ENCODE measurements around the gene PTPRE. TPM values are rescaled to one million over a fixed set of nuclear protein-coding genes. Genes with fewer than 3 reads are reported as not detected.

Gene PTPRE
- polyA plus RNA-seq, 1 donor from 2014 or later: 4.1 TPM

GRCh38 chr10:127963136-127963535, 56.2 kb downstream of the PTPRE start:
- H3K9me3 ChIP-seq (ENCODE audit: low read length): no peaks in the 10 kb centered on the region
- H3K4me3 ChIP-seq (ENCODE audit: low read length): no peak overlapping the region
- H3K79me2 ChIP-seq (replicated peaks; ENCODE audit: insufficient read depth, low read length): no peaks in the 10 kb centered on the region
- H3F3A ChIP-seq (ENCODE audit: insufficient read depth, low read length, poor library complexity, severe bottlenecking): no peaks in the 10 kb centered on the region
- no peak overlapping the region for H2AFZ ChIP-seq (ENCODE audit: low read depth, low read length)
- H3K36me3 ChIP-seq (ENCODE audit: insufficient read depth, low read length): no peaks in the 10 kb centered on the region
- no peak overlapping the region for H3K27ac ChIP-seq (ENCODE audit: low read length)
- TF ChIP-seq RAD21 (conservative IDR thresholded peaks at IDR 0.05) (no peak), POLR2AphosphoS5 (IDR thresholded peaks at IDR 0.05) (no peak)
- H3K4me2 ChIP-seq (ENCODE audit: low read length): no peak overlapping the region
- no peak overlapping the region for H3K9ac ChIP-seq (ENCODE audit: low read length)
- H4K20me1 ChIP-seq (ENCODE audit: insufficient read depth): no peaks in the 10 kb centered on the region
- H3K27me3 ChIP-seq (ENCODE audit: insufficient read depth, low read depth, low read length): no peaks in the 10 kb centered on the region
- no peaks in the 10 kb centered on the region for H3K9me2 ChIP-seq (ENCODE audit: insufficient read depth, low read length)

GRCh38 chr10:127964621-127965020, 57.7 kb downstream of the PTPRE start:
- no peaks in the 10 kb centered on the region for H3K27me3 ChIP-seq (ENCODE audit: insufficient read depth, low read depth, low read length)
- H3K9me2 ChIP-seq (ENCODE audit: insufficient read depth, low read length): no peaks in the 10 kb centered on the region
- no peak overlapping the region for H3K9ac ChIP-seq (ENCODE audit: low read length)
- no peaks in the 10 kb centered on the region for H3K36me3 ChIP-seq (ENCODE audit: insufficient read depth, low read length)
- TF ChIP-seq TAF1 (IDR thresholded peaks at IDR 0.05; ENCODE audit: low read depth) (no peak), MXI1 (conservative IDR thresholded peaks at IDR 0.05; ENCODE audit: poor library complexity, severe bottlenecking) (no peak)
- no peaks in the 10 kb centered on the region for H3K79me2 ChIP-seq (replicated peaks; ENCODE audit: insufficient read depth, low read length)
- H3K4me3 ChIP-seq (ENCODE audit: low read length): no peak overlapping the region
- H3F3A ChIP-seq (ENCODE audit: insufficient read depth, low read length, poor library complexity, severe bottlenecking): no peaks in the 10 kb centered on the region
- no peaks in the 10 kb centered on the region for H4K20me1 ChIP-seq (ENCODE audit: insufficient read depth)
- H3K4me2 ChIP-seq (ENCODE audit: low read length): no peak overlapping the region
- no peaks in the 10 kb centered on the region for H3K9me3 ChIP-seq (ENCODE audit: low read length)
- H3K27ac ChIP-seq (ENCODE audit: low read length): no peak overlapping the region
- no peak overlapping the region for H2AFZ ChIP-seq (ENCODE audit: low read depth, low read length)

DNA sequence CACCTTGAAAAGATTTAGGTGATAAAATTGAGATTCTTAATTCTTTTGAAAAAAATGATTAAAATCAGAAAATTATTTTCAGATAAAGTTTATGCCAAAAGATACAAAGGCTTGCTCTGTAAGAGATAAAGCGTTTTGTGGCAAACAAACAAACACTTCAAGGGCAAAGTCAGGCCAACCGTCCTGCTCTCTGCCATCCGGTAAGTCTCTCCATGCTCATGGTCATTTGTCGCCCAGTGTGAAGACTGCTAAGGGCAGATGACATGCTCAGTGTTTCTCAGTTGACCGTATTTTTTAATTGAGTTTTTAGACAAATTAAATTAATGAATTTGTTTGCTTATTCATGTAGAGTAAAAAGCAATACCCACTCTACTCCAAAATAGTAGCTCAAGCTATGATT, 60.0 kb downstream of the PTPRE start:
- Histone ChIP-seq H3K9me2 (ENCODE audit: insufficient read depth, low read length) (no peaks in the 10 kb centered on the region), H3K27me3 (ENCODE audit: insufficient read depth, low read depth, low read length) (no peaks in the 10 kb centered on the region), H3K27ac (ENCODE audit: low read length) (no peak overlapping the region), H3K9me3 (ENCODE audit: low read length) (no peaks in the 10 kb centered on the region), H3K36me3 (ENCODE audit: insufficient read depth, low read length) (no peaks in the 10 kb centered on the region), H2AFZ (ENCODE audit: low read depth, low read length) (no peak overlapping the region), H3K4me3 (ENCODE audit: low read length) (no peak overlapping the region), H3F3A (ENCODE audit: insufficient read depth, low read length, poor library complexity, severe bottlenecking) (no peaks in the 10 kb centered on the region), H4K20me1 (ENCODE audit: insufficient read depth) (no peaks in the 10 kb centered on the region), H3K79me2 (replicated peaks; ENCODE audit: insufficient read depth, low read length) (no peaks in the 10 kb centered on the region), H3K4me2 (ENCODE audit: low read length) (no peak overlapping the region), H3K9ac (ENCODE audit: low read length) (no peak overlapping the region)
- TF ChIP-seq, protein P1, sequence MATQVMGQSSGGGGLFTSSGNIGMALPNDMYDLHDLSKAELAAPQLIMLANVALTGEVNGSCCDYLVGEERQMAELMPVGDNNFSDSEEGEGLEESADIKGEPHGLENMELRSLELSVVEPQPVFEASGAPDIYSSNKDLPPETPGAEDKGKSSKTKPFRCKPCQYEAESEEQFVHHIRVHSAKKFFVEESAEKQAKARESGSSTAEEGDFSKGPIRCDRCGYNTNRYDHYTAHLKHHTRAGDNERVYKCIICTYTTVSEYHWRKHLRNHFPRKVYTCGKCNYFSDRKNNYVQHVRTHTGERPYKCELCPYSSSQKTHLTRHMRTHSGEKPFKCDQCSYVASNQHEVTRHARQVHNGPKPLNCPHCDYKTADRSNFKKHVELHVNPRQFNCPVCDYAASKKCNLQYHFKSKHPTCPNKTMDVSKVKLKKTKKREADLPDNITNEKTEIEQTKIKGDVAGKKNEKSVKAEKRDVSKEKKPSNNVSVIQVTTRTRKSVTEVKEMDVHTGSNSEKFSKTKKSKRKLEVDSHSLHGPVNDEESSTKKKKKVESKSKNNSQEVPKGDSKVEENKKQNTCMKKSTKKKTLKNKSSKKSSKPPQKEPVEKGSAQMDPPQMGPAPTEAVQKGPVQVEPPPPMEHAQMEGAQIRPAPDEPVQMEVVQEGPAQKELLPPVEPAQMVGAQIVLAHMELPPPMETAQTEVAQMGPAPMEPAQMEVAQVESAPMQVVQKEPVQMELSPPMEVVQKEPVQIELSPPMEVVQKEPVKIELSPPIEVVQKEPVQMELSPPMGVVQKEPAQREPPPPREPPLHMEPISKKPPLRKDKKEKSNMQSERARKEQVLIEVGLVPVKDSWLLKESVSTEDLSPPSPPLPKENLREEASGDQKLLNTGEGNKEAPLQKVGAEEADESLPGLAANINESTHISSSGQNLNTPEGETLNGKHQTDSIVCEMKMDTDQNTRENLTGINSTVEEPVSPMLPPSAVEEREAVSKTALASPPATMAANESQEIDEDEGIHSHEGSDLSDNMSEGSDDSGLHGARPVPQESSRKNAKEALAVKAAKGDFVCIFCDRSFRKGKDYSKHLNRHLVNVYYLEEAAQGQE (IDR thresholded peaks at IDR 0.05; ENCODE audit: borderline replicate concordance): no peak
- no peak for TF ChIP-seq RAD21 (conservative IDR thresholded peaks at IDR 0.05)

GRCh38 chr10:127968027-127968441, 61.1 kb downstream of the PTPRE start:
- TF ChIP-seq RAD21 (conservative IDR thresholded peaks at IDR 0.05) (no peak), EP300 (conservative IDR thresholded peaks at IDR 0.05; ENCODE audit: poor library complexity, severe bottlenecking) (no peak), POLR2AphosphoS5 (IDR thresholded peaks at IDR 0.05) (no peak), MXI1 (conservative IDR thresholded peaks at IDR 0.05; ENCODE audit: poor library complexity, severe bottlenecking) (no peak)
- no peak overlapping the region for H3K27ac ChIP-seq (ENCODE audit: low read length)

More at GRCh38 chr10:127968027-127968441, 61.1 kb downstream of the PTPRE start:
- Histone ChIP-seq H3K4me3 (ENCODE audit: low read length) (no peak overlapping the region), H3K36me3 (ENCODE audit: insufficient read depth, low read length) (no peaks in the 10 kb centered on the region), H3K4me2 (ENCODE audit: low read length) (no peak overlapping the region), H3K27me3 (ENCODE audit: insufficient read depth, low read depth, low read length) (no peaks in the 10 kb centered on the region), H3K9me2 (ENCODE audit: insufficient read depth, low read length) (no peaks in the 10 kb centered on the region), H3K9me3 (ENCODE audit: low read length) (no peaks in the 10 kb centered on the region), H2AFZ (ENCODE audit: low read depth, low read length) (no peak overlapping the region), H4K20me1 (ENCODE audit: insufficient read depth) (no peaks in the 10 kb centered on the region), H3F3A (ENCODE audit: insufficient read depth, low read length, poor library complexity, severe bottlenecking) (no peaks in the 10 kb centered on the region), H3K9ac (ENCODE audit: low read length) (no peak overlapping the region), H3K79me2 (replicated peaks; ENCODE audit: insufficient read depth, low read length) (no peaks in the 10 kb centered on the region)

Measured in neural cell (in vitro differentiated cells).